ENCODE data around the gene MT1A.

DNA sequence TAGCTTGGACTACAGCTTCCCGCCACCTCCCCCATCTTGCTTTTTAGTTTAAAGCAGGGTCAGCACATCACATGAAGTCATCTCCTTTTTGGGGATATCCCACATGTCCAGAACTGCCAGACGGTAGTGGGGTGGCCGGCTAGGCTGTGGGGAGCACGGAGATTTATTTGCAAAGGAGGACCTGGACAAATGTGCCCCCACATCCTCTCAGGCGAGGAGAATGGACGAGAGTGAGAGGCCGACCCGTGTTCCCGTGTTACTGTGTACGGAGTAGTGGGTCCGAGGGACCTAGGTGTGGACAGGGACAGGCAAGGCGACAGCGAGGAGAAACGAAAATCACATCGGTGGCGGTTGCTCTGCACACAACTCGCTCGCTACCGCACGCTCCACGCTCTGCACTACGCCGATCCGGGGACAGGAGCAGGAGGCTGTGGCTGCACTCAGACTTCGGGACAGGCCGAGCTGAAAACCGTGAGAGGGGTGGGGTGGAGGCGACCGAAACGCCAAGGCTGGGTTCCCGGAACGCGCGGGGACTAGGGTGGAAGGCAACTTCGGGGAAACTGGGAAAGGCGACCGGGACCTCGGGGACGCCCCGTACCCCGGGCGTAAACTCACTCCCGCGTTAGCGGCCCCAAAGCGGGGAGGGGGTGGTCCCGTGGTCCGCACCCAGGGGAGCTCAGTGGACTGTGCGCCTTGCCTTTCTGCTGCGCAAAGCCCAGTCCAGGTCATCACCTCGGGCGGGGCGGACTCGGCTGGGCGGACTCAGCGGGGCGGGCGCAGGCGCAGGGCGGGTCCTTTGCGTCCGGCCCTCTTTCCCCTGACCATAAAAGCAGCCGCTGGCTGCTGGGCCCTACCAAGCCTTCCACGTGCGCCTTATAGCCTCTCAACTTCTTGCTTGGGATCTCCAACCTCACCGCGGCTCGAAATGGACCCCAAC, at the start of gene MT1A:
- no peak for TF ChIP-seq TCF7L2 (IDR thresholded peaks at IDR 0.05; ENCODE audit: borderline replicate concordance, extremely low read depth, insufficient read depth, insufficient read length)
- no peak for TF ChIP-seq SP1 (IDR thresholded peaks at IDR 0.05; ENCODE audit: low read depth)
- TF ChIP-seq, protein P1, sequence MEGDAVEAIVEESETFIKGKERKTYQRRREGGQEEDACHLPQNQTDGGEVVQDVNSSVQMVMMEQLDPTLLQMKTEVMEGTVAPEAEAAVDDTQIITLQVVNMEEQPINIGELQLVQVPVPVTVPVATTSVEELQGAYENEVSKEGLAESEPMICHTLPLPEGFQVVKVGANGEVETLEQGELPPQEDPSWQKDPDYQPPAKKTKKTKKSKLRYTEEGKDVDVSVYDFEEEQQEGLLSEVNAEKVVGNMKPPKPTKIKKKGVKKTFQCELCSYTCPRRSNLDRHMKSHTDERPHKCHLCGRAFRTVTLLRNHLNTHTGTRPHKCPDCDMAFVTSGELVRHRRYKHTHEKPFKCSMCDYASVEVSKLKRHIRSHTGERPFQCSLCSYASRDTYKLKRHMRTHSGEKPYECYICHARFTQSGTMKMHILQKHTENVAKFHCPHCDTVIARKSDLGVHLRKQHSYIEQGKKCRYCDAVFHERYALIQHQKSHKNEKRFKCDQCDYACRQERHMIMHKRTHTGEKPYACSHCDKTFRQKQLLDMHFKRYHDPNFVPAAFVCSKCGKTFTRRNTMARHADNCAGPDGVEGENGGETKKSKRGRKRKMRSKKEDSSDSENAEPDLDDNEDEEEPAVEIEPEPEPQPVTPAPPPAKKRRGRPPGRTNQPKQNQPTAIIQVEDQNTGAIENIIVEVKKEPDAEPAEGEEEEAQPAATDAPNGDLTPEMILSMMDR (IDR thresholded peaks at IDR 0.05 in 2 of 3, conservative IDR thresholded peaks at IDR 0.05 in 1 of 3; ENCODE audit: borderline replicate concordance in 1 of 3, insufficient read depth in 1 of 3, low read depth in 2 of 3, low read length in 2 of 3), result no peak
- no peak for TF ChIP-seq POLR2A (IDR thresholded peaks at IDR 0.05; ENCODE audit: borderline replicate concordance, extremely low read depth, insufficient read depth, insufficient read length)
- TF ChIP-seq POLR2AphosphoS5 (IDR thresholded peaks at IDR 0.05; ENCODE audit: low read depth, low read length), result no peak
- TF ChIP-seq, protein P2, sequence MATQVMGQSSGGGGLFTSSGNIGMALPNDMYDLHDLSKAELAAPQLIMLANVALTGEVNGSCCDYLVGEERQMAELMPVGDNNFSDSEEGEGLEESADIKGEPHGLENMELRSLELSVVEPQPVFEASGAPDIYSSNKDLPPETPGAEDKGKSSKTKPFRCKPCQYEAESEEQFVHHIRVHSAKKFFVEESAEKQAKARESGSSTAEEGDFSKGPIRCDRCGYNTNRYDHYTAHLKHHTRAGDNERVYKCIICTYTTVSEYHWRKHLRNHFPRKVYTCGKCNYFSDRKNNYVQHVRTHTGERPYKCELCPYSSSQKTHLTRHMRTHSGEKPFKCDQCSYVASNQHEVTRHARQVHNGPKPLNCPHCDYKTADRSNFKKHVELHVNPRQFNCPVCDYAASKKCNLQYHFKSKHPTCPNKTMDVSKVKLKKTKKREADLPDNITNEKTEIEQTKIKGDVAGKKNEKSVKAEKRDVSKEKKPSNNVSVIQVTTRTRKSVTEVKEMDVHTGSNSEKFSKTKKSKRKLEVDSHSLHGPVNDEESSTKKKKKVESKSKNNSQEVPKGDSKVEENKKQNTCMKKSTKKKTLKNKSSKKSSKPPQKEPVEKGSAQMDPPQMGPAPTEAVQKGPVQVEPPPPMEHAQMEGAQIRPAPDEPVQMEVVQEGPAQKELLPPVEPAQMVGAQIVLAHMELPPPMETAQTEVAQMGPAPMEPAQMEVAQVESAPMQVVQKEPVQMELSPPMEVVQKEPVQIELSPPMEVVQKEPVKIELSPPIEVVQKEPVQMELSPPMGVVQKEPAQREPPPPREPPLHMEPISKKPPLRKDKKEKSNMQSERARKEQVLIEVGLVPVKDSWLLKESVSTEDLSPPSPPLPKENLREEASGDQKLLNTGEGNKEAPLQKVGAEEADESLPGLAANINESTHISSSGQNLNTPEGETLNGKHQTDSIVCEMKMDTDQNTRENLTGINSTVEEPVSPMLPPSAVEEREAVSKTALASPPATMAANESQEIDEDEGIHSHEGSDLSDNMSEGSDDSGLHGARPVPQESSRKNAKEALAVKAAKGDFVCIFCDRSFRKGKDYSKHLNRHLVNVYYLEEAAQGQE (IDR thresholded peaks at IDR 0.05; ENCODE audit: low read depth), result no peak

All from HCT116 (cell line).